Activated naive CD8-positive, alpha-beta T cell treated with anti-CD3 and anti-CD28 coated beads, Interleukin-2, amount 50 U/mL, for 16 hours (primary cell): ENCODE results near the gene COQ2.
"Not testable (repeated sequence)": the region's sequence is repeated elsewhere in the genome, so short reads cannot be mapped to it uniquely, and the experiment has no call there.

ENCODE experiments used
- DNase-seq: peaks from one replicate; pipeline ENCODE4 v3.0.0-alpha.2; 2020; ENCODE audit warnings: low read depth, low spot score

The COQ2 gene

GRCh38 chr4:83248486-83248885, 36.1 kb downstream of the COQ2 start:
- no peak for DNase-seq

- DNase-seq, result no peak
Measured at GRCh38 chr4:83247415-83248357, 36.9 kb downstream of the COQ2 start.

DNA sequence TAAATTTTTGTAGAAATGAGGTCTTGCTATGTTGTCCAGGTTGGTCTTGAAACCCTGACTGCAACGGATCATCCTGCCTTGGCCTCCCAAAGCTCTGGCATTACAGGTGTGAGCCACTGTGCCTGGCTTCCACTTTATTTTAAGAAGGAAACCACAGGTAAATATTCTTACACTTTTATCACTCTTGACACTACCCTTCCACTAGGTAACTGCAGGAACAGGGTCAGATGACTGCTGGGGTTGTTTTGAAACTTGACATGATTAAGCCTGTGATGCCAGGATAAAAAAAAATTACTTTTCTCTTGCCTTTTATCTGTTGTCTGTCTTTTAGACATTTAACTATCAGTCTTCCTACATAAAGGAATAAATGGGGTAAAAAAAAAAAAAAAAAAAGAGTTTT, 43.5 kb downstream of the COQ2 start:
- DNase-seq, result no peak

DNA sequence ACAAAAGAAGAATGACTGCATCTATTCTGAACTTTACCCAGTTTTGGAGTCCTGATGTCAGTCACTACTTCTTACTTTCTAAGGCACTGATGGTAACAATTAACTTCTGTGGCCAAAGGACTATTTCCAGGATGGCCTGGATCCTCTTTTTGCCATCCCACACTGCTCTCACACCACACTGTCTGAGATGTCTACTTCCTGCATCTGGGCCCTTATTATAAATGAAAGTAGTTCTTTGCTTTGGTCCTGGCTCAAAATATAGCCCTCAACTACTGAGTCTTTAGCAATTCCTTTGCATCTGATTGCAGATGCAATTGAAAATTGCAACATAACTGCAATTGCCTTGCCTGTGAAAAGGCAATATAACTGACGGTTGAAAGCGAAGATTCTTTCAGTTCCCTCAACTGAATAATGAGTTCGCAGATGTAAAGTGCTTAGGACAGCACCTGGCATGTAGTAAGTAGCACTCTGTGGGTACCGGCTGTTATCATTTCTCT, 44.2 kb downstream of the COQ2 start:
- no peak for DNase-seq

- DNase-seq, result no peak
Measured at GRCh38 chr4:83238393-83239248, 46.0 kb downstream of the COQ2 start.

GRCh38 chr4:83237591-83237990, 47.0 kb downstream of the COQ2 start:
- no peak for DNase-seq

DNA sequence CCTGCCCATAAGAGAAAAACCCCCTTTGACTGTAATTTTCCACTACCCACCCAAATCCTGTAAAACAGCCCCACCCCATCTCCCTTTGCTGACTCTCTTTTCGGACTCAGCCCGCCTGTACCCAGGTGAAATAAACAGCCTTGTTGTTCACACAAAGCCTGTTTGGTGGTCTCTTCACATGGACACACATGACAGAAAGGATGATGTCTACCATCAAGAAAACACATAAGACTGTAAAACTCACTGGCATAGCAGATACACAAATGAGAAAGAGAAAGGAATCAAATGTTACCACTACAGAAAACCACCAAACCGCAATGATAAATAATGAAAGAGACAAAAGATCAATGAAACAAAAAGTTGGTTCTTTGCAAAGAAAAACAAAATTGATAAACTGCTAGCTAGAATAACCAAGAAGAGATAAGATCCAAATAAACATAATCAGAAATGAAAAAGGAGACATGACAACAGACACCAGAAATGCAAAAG, 48.9 kb downstream of the COQ2 start:
- DNase-seq, result not testable (repeated sequence)

- DNase-seq, result no peak
Measured at GRCh38 chr4:83234902-83235644, 49.5 kb downstream of the COQ2 start.

- DNase-seq, result not testable (repeated sequence)
Measured at GRCh38 chr4:83234387-83234786, 50.2 kb downstream of the COQ2 start.

- DNase-seq, result no peak
Measured at GRCh38 chr4:83232082-83232481, 52.5 kb downstream of the COQ2 start.

DNA sequence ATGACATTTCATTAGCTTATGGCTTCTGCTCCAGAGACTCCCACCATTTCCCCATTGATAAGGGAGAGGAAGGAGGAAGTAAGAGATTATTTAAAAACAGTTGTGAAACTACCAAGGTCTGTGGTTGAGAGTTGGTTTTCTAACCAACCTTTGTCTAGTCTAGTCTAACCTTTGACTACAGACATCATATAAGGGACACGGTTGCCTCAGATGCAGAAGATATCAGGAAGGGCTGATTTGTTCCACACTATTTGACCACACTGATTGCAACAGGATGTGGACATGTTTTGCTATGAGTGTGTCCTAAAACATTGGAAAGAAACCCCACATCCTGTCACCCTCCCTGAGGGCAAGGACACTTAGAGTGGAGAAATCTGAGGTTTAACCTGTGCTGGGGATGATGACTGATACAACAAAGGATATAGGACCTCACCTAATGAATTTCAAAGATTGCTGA, 53.0 kb downstream of the COQ2 start:
- no peak for DNase-seq

GRCh38 chr4:83230928-83231327, 53.7 kb downstream of the COQ2 start:
- DNase-seq, result no peak

GRCh38 chr4:83229791-83230190, 54.8 kb downstream of the COQ2 start:
- DNase-seq, result no peak

- no peak for DNase-seq
Measured at GRCh38 chr4:83228231-83228630, 56.4 kb downstream of the COQ2 start.

GRCh38 chr4:83224502-83225197, 59.9 kb downstream of the COQ2 start:
- DNase-seq, result no peak

- DNase-seq, result no peak
Measured at GRCh38 chr4:83223781-83224180, 60.8 kb downstream of the COQ2 start.

DNA sequence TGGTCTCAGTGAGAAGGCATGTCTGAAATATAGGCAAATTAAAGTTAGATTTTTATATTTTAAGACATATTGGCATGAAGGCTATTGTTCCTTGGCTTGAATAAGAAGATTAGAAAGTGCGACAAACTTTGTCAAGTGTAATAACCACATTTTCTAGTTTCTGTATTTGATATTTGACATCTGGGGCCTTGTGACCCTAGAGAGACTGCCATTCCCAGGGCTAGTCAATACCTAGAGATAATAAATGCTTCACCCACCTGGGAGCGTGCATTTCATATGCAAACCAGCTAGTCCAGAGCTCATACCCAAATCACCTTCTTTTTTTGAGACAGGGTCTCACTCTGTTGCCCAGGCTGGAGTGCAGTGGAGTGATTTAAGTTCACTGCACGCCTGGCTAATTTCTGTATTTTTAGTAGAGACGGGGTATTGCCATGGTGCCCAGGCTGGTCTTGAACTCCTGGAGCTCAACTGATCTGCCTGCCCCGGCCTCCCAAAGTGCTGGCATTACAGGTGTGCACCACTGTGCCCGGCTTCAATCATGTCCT, 62.6 kb downstream of the COQ2 start:
- DNase-seq, result no peak

DNA sequence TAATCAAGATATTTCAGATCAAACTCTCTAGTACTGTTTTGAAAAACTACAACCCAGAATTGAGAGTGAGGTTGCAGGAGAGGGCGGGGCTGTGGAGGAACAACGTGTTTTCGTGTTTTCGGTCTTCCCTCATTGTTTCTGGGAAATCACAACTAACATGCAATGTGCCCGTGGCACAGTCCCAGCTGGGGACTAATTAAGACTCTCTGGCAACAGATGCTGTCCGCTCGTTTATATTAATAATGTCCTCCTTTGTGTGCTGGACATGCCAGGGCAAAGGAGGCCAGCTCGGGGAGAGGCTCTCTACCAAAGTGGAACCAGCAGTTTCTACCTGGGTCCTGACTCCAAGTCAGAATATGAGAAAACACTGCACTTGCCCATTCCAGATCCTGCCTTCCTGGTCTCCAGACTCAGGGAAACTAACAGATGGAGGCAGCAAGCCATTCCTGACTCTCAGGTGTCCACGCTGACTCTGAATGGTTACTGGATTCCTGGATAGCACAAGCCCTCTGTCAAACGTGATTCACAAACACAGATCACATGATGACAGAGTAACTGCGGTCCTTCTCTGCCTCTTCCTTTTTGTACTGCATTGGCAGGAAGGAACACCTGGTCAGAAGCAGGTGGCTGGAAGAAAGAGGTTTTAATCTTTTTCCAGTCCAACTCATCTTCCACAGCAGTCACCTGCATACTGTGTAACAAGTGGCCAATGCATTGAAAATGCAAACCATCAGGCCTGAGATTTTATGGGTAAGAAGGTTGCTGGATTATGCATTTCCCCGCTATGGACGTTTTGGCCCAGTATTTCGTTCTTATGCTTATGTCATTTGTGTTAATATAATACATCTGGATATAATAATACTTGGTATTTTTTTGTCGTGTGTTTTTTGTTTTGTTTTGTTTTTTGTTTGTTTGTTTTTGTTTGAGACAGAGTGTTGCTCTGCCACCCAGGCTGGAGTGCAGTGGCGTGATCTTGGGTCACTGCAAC, 65.0 kb downstream of the COQ2 start:
- peak; percentile 57 for DNase-seq
